ENCODE measurements around the gene ROCK2. TPM values are rescaled to one million over a fixed set of nuclear protein-coding genes. Genes with fewer than 3 reads are reported as not detected.

Gene ROCK2
- total and polyA plus RNA-seq, 2 of the 8 experiments (the other 6 are each of a cell fraction or from before 2014, with no cell fraction given), result 2.7 to 29.0 TPM

- no peak for TF ChIP-seq CHD2 (IDR thresholded peaks at IDR 0.05; ENCODE audit: low read length)
- no peak for TF ChIP-seq RAD21 (IDR thresholded peaks at IDR 0.05 in 1 of 2, conservative IDR thresholded peaks at IDR 0.05 in 1 of 2; ENCODE audit: low read depth in 2 of 2, low read length in 2 of 2)
- TF ChIP-seq TBP (IDR thresholded peaks at IDR 0.05; ENCODE audit: low read depth, low read length), result no peak
- TF ChIP-seq CHD1 (IDR thresholded peaks at IDR 0.05; ENCODE audit: low read depth, low read length), result no peak
Measured at GRCh38 chr2:11147263-11147662, 197.2 kb downstream of the ROCK2 start (continued).

Data from H1 (cell line).